Tongue (tissue), 2 donors: Measurements from ENCODE around the gene NLRP6. TPM values are rescaled to one million over a fixed set of nuclear protein-coding genes. Genes with fewer than 3 reads are reported as not detected.
"Not testable (repeated sequence)": the region's sequence is repeated elsewhere in the genome, so short reads cannot be mapped to it uniquely, and the experiment has no call there.

ENCODE experiments used
- DNase-seq: peaks from one replicate; pipeline ENCODE4 v3.0.0-alpha.2; 2015
- total RNA-seq: library from RNA; depleted of rRNA; stranded (reverse); fragments of >200 nt; gene quantifications from one replicate; pipeline ENCODE4 v1.2.3, GENCODE V29; 2014

NLRP6 gene
- total RNA-seq = not detected

DNA sequence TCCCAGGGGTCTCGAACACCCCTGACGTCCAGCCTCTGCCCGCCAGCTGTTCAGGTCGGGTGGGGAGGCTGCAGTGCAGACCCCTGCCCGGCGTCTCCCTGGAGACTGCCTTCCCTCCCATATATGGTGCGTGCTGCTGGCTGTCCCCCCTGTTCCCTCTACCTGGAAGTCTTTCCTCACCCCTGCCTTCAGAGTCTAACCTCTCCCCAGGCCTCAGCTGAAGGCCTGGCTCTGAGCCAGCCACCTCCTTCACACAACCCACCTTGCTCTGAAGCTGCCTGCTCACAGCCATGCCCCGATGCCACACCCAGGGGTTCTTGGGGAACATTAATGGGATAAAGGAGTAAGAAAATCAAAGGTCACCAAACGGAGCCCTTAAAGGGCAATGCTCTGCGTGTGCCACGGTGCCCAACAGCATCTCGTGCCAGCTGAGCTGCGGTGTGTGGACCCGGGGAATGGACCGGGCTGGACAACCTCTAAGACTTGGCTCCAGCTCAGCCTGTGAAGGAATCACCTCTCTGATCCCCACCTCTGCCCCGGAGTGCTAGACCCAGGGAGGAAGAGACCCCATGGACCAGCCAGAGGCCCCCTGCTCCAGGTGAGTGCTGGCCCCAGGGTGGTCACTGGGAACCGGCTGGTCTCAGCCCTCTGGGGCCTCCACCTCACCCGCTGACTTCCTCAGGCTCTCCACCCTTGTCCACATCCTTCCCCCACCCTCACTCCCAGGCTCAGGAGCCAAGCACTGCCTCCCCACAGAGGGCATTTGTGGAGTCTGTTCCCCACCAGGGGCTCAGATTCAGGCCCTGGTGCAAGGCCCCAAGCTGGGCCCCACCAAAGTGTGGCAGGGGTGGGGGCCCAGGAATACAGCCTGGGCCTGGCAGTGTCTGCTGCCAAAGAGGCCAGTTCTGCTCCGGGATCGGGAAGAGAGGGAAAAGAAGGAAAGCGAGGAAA is at the start of gene NLRP6:
NLRP6 (plus strand) TSS at position 407 of the 951 bp plus-strand sequence; CDS start at position 570, 163 bp downstream.
- DNase-seq = no peak

- no peak for DNase-seq
Observed at GRCh38 chr11:230431-230830, 47.8 kb upstream of the NLRP6 start.

DNA sequence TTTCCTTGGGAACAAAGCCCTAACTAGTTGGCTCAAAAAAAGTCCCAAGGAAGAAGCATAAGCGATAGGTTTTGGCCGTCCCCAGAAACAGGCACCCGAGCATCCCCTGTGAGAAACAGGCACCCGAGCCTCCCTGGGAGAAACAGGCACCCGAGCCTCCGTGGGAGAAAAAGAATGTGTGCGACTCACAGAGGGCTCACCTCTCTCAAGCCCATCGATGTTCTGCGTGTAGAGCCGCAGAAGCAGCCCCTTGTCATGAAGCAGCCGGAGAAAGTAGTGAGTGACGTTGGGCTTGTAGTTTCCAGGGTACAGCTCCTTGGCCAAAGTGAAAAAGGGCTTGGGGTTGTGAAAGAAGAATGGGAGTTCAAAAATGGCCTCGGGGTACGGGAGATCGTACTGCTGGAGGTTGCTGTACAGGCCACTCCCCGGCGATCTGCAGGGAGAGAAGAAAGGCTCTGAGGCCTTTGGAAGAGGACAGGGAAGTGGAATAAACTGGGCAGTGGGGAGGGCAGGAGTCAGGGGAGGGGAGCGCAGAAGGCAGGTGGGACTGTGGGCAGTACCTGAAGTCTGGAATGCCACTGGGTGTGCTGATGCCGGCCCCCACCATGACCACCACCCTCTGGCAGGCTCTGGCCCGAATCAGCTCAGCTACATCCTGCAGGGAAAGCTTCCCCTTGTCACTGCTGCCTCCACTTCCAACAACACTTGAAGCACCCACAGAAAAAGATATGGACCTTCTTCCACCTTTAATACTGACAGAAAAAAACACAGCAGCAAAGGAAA is 45.2 kb upstream of the NLRP6 start:
- DNase-seq = no peak

DNA sequence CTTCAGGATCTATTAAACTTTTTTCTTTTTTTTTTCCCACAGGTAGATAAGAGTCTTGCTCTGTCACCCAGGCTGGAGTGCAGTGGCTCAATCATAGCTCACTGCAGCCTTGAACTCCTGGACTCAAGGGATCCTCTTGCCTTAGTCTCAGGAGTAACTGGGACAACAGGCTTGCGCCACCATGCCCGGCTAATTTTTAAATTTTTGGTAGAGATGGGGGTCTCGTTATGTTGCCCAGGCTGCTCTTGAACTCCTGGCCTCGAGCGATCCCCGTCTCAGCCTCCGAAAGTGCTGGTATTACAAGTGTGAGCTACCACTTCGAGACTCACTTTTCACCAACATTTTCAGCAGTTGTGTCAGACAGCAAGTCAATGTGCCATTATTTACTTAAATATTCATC is 43.0 kb upstream of the NLRP6 start:
- DNase-seq = no peak

GRCh38 chr11:235609-235996 is 42.6 kb upstream of the NLRP6 start:
- no peak for DNase-seq

DNA sequence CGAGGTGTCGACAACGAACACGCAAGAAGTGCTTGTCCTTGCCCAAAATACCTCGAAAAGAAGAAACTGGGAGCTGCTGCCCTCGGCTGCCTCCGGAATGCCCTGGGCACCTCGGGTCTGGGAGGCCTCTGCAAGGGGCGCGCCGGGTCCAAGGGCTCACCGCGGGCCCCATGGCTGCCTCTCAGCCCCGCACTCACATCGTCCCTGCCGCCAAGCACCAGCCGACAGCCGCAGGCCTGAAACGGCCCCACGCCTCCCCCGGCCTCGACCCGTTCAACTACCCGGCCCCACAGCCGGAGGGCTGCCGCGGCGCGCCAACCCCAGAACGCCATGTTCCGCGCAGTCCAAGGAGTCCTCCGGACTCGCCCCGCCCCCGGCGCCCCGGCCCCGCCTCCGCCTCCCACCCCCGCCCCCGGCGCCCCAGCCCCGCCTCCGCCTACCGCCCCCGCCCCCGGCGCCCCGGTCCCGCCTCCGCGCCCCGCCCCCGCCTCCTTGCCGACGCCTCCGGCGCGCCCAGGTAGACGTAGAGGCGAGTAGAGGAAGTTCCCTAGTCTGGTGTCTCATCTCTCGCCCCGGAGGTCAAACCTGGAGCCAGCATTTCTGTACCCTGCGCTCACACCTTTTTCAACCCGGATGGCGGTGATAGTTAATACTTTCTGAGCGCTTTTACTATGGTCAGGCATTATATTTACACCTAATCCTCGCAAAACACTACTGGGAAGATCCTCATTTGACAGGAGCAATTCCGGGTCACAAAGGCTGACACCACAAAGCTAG is 42.0 kb upstream of the NLRP6 start, which contains the start of gene SIRT3:
SIRT3 (minus strand) TSS at position 346 of the 777 bp plus-strand sequence; CDS start at position 332, 14 bp downstream.
- peak; percentile 91 for DNase-seq

GRCh38 chr11:236774-237767 is 41.1 kb upstream of the NLRP6 start, which contains the start of gene PSMD13:
PSMD13 (plus strand) TSS chr11:236976; CDS start chr11:237050, 74 bp downstream.
- DNase-seq = peak; percentile 93

- not testable (repeated sequence) for DNase-seq
Observed at GRCh38 chr11:238346-238745, 39.9 kb upstream of the NLRP6 start.

GRCh38 chr11:240315-240714 is 37.9 kb upstream of the NLRP6 start:
- no peak for DNase-seq

GRCh38 chr11:241634-242033 is 36.6 kb upstream of the NLRP6 start:
- DNase-seq = no peak

GRCh38 chr11:244376-244775 is 33.8 kb upstream of the NLRP6 start:
- no peak for DNase-seq

GRCh38 chr11:249062-249461 is 29.1 kb upstream of the NLRP6 start:
- DNase-seq = no peak

GRCh38 chr11:250274-250673 is 27.9 kb upstream of the NLRP6 start:
- no peak for DNase-seq

- peak; percentile 60 for DNase-seq
Observed at GRCh38 chr11:250740-251299, 27.4 kb upstream of the NLRP6 start.

DNA sequence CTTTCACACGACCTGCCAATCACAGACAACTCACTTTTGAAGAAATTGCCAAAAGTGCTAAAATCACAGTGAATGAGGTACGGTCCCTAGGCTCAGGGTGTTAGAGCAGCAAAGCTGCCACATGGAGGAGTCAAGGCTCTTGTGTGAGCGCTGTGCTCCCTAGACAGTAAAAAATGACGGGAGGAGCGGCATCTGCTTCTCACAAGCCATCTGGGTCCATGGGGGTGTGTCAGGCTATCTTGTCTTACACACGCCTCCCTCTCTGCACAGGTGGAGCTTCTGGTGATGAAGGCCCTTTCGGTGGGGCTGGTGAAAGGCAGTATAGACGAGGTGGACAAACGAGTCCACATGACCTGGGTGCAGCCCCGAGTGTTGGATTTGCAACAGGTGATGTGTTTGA is 26.7 kb upstream of the NLRP6 start:
- DNase-seq = no peak

DNA sequence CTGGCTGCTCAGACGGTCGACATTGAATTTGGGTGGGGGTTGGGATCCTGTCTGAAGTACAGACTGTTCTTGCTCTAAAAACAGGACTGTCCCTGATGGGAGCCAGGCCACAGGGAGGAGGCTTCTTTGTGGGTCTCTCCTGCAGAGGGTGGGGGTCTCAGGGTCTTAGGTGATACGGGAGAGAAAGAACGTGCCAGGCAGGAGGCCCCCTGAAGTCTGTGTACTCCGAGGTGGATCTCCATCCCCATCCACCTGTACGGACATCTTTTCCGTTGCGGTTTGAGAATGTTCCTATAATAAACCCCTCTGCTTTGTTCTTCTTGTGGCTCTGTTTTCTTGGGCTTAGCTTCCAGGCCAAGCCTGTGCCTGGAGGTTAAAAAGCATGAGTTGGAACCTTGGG is 25.5 kb upstream of the NLRP6 start:
- DNase-seq = no peak

GRCh38 chr11:253160-253885 is 24.9 kb upstream of the NLRP6 start:
- no peak for DNase-seq

DNA sequence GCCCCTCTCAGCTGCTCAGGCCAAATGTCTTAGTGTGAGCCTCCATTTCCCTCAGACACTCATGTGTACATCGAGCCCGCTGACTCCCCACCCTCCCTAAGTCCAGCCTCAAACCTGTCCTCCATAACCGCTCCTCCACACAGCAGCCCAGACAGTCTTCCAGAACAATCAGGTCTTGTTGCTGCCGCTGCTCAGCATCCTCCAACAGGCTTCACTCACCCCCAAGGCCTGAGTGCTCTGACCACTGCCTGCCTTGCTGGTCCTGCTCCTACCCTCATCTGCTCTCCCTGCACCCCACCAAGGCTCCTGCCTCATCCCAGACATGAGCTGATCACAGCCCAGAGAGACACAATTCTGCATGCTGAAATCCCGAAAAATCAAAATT is 24.3 kb upstream of the NLRP6 start:
- no peak for DNase-seq

DNA sequence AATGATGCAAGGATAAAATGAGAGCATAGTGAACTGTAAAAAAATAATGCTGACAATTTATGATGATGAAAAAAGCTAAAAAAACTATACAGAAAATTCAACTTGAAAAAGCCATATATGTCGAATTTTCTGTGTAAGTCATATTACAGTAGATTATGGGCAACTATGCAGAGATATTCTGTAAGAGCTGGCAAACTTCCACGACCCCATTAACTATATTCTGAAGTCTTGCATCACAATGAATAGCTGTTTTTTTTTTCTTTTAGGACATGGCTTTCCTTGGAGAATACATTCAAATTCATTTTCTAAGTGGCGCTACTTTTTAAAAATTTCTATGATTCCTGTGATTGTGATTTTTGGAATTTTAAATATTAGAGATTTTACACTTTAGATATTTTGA is 23.0 kb upstream of the NLRP6 start:
- no peak for DNase-seq

- no peak for DNase-seq
Observed at GRCh38 chr11:255816-256215, 22.4 kb upstream of the NLRP6 start.
